Heart left ventricle (tissue), 16 donors: ENCODE measurements around the gene NALCN. TPM values are rescaled to one million over a fixed set of nuclear protein-coding genes. Genes with fewer than 3 reads are reported as not detected.
A peak's percentile ranks its signal among the peaks of the same experiment; 100 is the strongest.

Experiments
- ATAC-seq, 4 donors: fragments of 200-7000 bp; cut with Tn5 transposase; one replicate each; pipeline ENCODE4 v1.9.1; 2020 to 2022; ENCODE audit warnings: moderate library complexity in 4 of 4, mild to moderate bottlenecking in 3 of 4, moderate number of reproducible peaks in 1 of 4
- DNase-seq, 5 donors: peaks; one replicate each; pipeline ENCODE4 v3.0.0-alpha.2; 2020
- H3K27ac ChIP-seq, 12 donors: fragments of 200-600 bp; sonication (generic) in 4 of 12; one replicate each; pipeline versions ENCODE4 v1.5.0 to v1.8.0; 2016 to 2022; ENCODE audit warnings: mild to moderate bottlenecking in 2 of 12
- H3K27me3 ChIP-seq, 9 donors: fragments of 200-600 bp; sonication (generic) in 2 of 9; one replicate each; pipeline versions ENCODE4 v1.5.1 to v1.8.0; 2016 to 2022; ENCODE audit warnings: mild to moderate bottlenecking in 3 of 9
- H3K36me3 ChIP-seq, 9 donors: fragments of 200-600 bp; sonication (generic) in 2 of 9; one replicate each; pipeline versions ENCODE4 v1.5.0 to v1.8.0; 2018 to 2022; ENCODE audit warnings: mild to moderate bottlenecking in 2 of 9
- H3K4me1 ChIP-seq, 12 donors: fragments of 200-600 bp; sonication (generic) in 4 of 12; one replicate each; pipeline versions ENCODE4 v1.5.0 to v1.8.0; 2016 to 2022; ENCODE audit warnings: mild to moderate bottlenecking in 3 of 12
- H3K4me3 ChIP-seq, 12 donors: fragments of 200-600 bp; sonication (generic) in 4 of 12; one replicate each; pipeline versions ENCODE4 v1.5.0 to v1.8.0; 2017 to 2022; ENCODE audit warnings: mild to moderate bottlenecking in 9 of 12, moderate library complexity in 4 of 12
- H3K9me3 ChIP-seq, 12 donors: fragments of 200-600 bp; sonication (generic) in 4 of 12; one replicate each; pipeline versions ENCODE4 v1.5.0 to v1.8.0; 2016 to 2022; ENCODE audit warnings: mild to moderate bottlenecking in 1 of 12
- POLR2A ChIP-seq, 2 donors: fragments of 450-650 bp; IDR thresholded peaks; one replicate each; pipeline ENCODE4 v1.6.1; 2017; ENCODE audit warnings: antibody characterized with exemption in 2 of 2, mild to moderate bottlenecking in 2 of 2, moderate library complexity in 2 of 2
- WGBS, 4 donors: extraction: QIAGEN DNeasy Blood & Tissue Kit in 2 of 4; methylation state at CpG; one replicate each; pipeline versions ENCODE4 v1.1.5 to v1.1.7; 2013 to 2018; 5-methylcytosine and 5-hydroxymethylcytosine counted together
- intact Hi-C, 10 donors: fragments of 100-400 bp; cut with DNase I; formaldehyde crosslinking; loops; one replicate each; pipeline versions ENCODE4 v1.11.1 to v1.14.2; 2022
- polyA plus RNA-seq, 2 donors: library from polyadenylated mRNA; stranded (reverse); fragments of 200-250 nt; gene quantifications; one replicate each; pipeline ENCODE4 v1.2.3, GENCODE V29; 2013
- total RNA-seq, 9 donors: library from RNA; depleted of rRNA in 2 of 9; stranded (reverse); fragments of >200 nt in 2 of 9; fragmentation: NEBNext Ultra II Directional in 3 of 9; extraction: Animal tissue kit (Norgen Biotek cat#: 25700) in 3 of 9; gene quantifications; one replicate each; pipeline versions ENCODE4 v1.1.0 to v1.2.4, GENCODE V29; 2016 to 2023
- TF ChIP-seq, protein P1 (sequence below), 12 donors: fragments of 200-600 bp; sonication (generic) in 4 of 12; IDR thresholded peaks; one replicate each; pipeline versions ENCODE4 v1.5.0 to v1.8.0; 2018 to 2022; ENCODE audit warnings: antibody characterized with exemption in 12 of 12, mild to moderate bottlenecking in 5 of 12
- donor health status: ischemic (EF 13 %, LVEDD 7.1; RV severe dilation, severe dysfunction).
- donor health status: healthy with polysubstance abuse.
- donor health status: DM: no; HTN: yes; CAD: no.
- donor health status: DM: no; HTN: no; CAD: no.
- donor health status: ischemic (EF 25% LVEDD 6.9; RV normal size, moderate dysfunction).
- donor health status: ischemic (EF 25% LVEDD 5.7; RV mildly dilated, moderate dysfunction).
- donor health status: healthy.
- donor health status: DM: yes; HTN: yes; CAD: no.
- donor health status: ischemic (EF 35%, LVEDD 5.7; RV mildly dilated, moderate dysfunction).
- donor health status: nonischemic (EF 11% LVEDD 7.7; RV severe dilation, severe dysfunction).
- donor health status: DM: yes; HTN: yes; CAD: no.
- donor health status: PGD.
- donor health status: ischemic (EF 29% LVEDD 5.4; RV normal size, mild dysfunction).
- donor health status: nonischemic (EF 23%, LVEDD 6.1; RV moderate dilation, normal function).

The NALCN gene
- total and polyA plus RNA-seq, 11 donors, result 1.9 to 11.4 (median 6.8) TPM; not detected in 1

DNA sequence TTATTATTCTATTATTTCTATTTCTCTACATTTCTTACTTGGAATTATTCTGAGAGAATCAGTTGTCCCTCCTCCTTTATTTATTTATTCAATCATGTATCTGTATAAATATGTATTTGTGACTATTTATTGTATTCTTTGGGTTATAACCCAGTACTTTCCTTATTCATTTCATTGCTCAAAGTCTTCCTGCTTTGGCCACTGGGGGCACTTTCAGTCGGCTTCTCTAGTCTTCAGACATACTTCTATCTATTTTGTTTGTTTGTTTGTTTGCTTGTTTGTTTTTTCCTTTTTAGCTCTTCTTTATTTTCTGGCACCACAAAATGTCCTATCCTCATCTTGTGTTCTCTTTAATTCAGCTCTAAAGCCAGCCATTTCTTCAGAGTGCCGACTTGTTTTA, 260.4 kb downstream of the NALCN start:
- H3K4me1 ChIP-seq, result peaks cover 0 to 9% (median 0%) of the 10 kb centered on the region in 12 donors
- 43 to 62% (median 57%) methylated on average over 2 of the region's 2 CpGs for WGBS, 4 donors
- intact Hi-C loops, result loop anchor here in 1 of 10 donors (10.0 kb wide), 1 partner anchor 299 kb away; the partner anchor contains the start of gene ITGBL1

DNA sequence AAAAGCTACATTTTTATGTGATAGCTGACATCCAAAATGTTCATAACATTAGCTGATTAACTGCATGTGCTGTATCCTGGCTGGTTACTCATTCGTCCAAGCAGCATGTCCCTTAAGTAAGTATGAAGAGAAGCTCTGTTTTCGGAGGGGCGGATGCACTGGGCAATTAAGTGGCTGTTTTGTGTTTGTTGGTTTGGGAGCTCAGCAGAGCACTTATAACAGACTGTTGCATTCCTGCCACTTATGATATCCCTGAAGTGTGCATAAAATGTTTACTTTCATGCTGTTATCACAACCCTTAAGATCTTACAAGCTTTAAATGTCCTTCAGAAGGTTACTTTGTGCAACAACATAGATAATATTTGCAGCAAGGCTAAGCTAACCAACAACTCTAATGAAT, 264.1 kb downstream of the NALCN start:
- WGBS, 4 donors, result 45 to 52% (median 48%) methylated on average over 3 of the region's 3 CpGs
- ATAC-seq (no peak), DNase-seq (no peak)
- TF ChIP-seq, protein P1, sequence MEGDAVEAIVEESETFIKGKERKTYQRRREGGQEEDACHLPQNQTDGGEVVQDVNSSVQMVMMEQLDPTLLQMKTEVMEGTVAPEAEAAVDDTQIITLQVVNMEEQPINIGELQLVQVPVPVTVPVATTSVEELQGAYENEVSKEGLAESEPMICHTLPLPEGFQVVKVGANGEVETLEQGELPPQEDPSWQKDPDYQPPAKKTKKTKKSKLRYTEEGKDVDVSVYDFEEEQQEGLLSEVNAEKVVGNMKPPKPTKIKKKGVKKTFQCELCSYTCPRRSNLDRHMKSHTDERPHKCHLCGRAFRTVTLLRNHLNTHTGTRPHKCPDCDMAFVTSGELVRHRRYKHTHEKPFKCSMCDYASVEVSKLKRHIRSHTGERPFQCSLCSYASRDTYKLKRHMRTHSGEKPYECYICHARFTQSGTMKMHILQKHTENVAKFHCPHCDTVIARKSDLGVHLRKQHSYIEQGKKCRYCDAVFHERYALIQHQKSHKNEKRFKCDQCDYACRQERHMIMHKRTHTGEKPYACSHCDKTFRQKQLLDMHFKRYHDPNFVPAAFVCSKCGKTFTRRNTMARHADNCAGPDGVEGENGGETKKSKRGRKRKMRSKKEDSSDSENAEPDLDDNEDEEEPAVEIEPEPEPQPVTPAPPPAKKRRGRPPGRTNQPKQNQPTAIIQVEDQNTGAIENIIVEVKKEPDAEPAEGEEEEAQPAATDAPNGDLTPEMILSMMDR (IDR thresholded peaks at IDR 0.05), result no peak
- no peak for TF ChIP-seq POLR2A (IDR thresholded peaks at IDR 0.05)
- no peak overlapping the region for H3K27ac ChIP-seq
- H3K9me3 ChIP-seq, result no peaks in the 10 kb centered on the region
- H3K4me1 ChIP-seq, result peaks cover 0 to 9% (median 0%) of the 10 kb centered on the region in 12 donors
- H3K36me3 ChIP-seq, result no peaks in the 10 kb centered on the region
- H3K27me3 ChIP-seq, result peaks cover 0 to 15% (median 0%) of the 10 kb centered on the region in 9 donors
- intact Hi-C loops, result loop anchor here in 1 of 10 donors (10.0 kb wide), 1 partner anchor 303 kb away; the partner anchor contains the start of gene ITGBL1
- H3K4me3 ChIP-seq, result no peak overlapping the region

More for the DNA sequence above, 260.4 kb downstream of the NALCN start:
- Histone ChIP-seq H3K27me3 (peaks cover 0 to 5% (median 0%) of the 10 kb centered on the region in 9 donors), H3K4me3 (no peak overlapping the region), H3K36me3 (no peaks in the 10 kb centered on the region), H3K9me3 (no peaks in the 10 kb centered on the region), H3K27ac (no peak overlapping the region)
- no peak for TF ChIP-seq POLR2A (IDR thresholded peaks at IDR 0.05)
- TF ChIP-seq, protein P1 (IDR thresholded peaks at IDR 0.05), result peak in 6 of 12 donors; percentile 7 to 33 (median 20)
- ATAC-seq (no peak), DNase-seq (no peak)

DNA sequence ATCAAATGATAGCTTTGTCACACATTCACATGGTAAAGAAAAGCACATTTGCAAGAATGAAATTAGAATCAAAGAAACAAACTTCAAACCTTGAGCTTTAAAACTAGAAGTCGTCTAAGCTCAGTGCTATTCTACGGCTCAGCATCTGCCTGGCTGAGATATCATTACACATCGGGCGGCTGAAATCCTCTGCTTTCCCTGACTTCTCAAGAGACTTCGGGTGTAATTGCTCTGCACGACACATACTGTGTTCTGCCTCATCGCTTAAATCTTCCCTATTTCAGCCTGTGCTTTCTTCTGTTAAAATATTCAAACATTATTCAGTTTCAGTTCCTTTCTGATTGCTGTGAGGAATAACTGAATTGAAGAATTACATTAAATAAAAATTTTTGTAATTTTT, 265.3 kb downstream of the NALCN start:
- DNase-seq, result no peak
- Histone ChIP-seq H3K27me3 (peaks cover 0 to 10% (median 0%) of the 10 kb centered on the region in 9 donors), H3K36me3 (no peaks in the 10 kb centered on the region), H3K4me3 (no peak overlapping the region), H3K27ac (no peak overlapping the region), H3K4me1 (peaks cover 0 to 9% (median 0%) of the 10 kb centered on the region in 12 donors), H3K9me3 (no peaks in the 10 kb centered on the region)
- intact Hi-C loops, result loop anchor here in 1 of 10 donors (10.0 kb wide), 1 partner anchor 304 kb away; the partner anchor contains the start of gene ITGBL1
- ATAC-seq, result peak in 1 of 4 donors; percentile 41
- 21 to 33% (median 28%) methylated on average over 7 of the region's 7 CpGs for WGBS, 4 donors
- TF ChIP-seq, protein P1 (IDR thresholded peaks at IDR 0.05), result no peak
- TF ChIP-seq POLR2A (IDR thresholded peaks at IDR 0.05), result no peak

DNA sequence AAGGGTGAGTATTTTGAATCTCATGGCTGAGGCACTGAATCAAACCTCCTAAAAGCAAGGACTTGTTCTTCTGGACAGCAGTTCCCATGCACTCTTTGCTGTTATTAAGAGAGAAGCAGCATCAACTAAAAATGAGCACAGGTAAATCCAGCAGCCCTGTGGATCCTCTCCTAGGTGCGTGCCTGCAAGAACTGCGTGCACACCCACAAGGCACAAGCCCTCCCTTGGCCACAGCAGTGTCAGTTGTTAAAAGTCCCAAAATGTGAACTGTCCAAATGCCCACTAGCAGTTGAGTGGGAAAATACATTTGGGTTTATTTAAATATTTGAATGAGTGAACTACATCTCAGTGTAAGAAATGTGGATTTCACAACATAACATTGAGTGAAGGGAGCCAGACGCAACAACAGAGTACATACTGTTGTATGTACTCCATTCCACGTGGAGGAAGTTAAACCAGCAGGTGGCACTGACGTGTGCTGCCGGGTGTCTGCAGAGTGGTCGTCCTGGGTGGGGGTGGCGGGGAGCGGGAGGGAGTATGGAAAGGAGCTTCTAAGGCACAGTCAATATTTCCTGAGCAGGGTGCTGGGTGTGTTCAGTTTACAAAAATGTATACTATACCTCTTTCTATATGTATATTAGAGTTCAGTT, 266.4 kb downstream of the NALCN start:
- peaks cover 0 to 9% (median 0%) of the 10 kb centered on the region in 12 donors for H3K4me1 ChIP-seq
- no peak for TF ChIP-seq POLR2A (IDR thresholded peaks at IDR 0.05)
- TF ChIP-seq, protein P1 (IDR thresholded peaks at IDR 0.05), result peak in 3 of 12 donors; percentile 13 to 21 (median 19)
- 30 to 42% (median 32%) methylated on average over 9 of the region's 9 CpGs for WGBS, 4 donors
- H3K9me3 ChIP-seq, result no peaks in the 10 kb centered on the region
- peaks cover 0 to 15% (median 0%) of the 10 kb centered on the region in 9 donors for H3K27me3 ChIP-seq
- DNase-seq (no peak), ATAC-seq (peak in 1 of 4 donors; percentile 45)
- intact Hi-C loops, result loop anchor here in 8 of 10 donors (5.0 to 10.0 kb wide), 8 partner anchors 305 to 1405 kb away; partner anchors contain the start of gene ITGBL1 (in 2 of the 8)
- no peaks in the 10 kb centered on the region for H3K36me3 ChIP-seq
- no peak overlapping the region for H3K4me3 ChIP-seq
- H3K27ac ChIP-seq, result no peak overlapping the region
